Lower leg skin (tissue), 3 donors: ENCODE measurements around the gene ZNF135.

Experiments
- CTCF ChIP-seq, 3 donors: fragments of 450-650 bp; IDR thresholded peaks; one replicate each; pipeline ENCODE4 v1.5.1; 2016; ENCODE audit warnings: antibody characterized with exemption in 3 of 3, mild to moderate bottlenecking in 3 of 3, moderate library complexity in 2 of 3
- POLR2A ChIP-seq, 2 donors: fragments of 450-650 bp; IDR thresholded peaks; one replicate each; pipeline ENCODE4 v1.6.1; 2016 to 2017; ENCODE audit warnings: antibody characterized with exemption in 2 of 2, mild to moderate bottlenecking in 1 of 2, moderate library complexity in 1 of 2

- no peak for TF ChIP-seq CTCF (IDR thresholded peaks at IDR 0.05)
- TF ChIP-seq POLR2A (IDR thresholded peaks at IDR 0.05) = no peak
Measured at GRCh38 chr19:58054901-58055874, 3.9 kb upstream of the ZNF135 start.
